HCEC 1CT (cell line): ENCODE data around the gene PITPNM1.
A peak's percentile ranks its signal among the peaks of the same experiment; 100 is the strongest.
"Not testable (repeated sequence)": the region's sequence is repeated elsewhere in the genome, so short reads cannot be mapped to it uniquely, and the experiment has no call there.

Experiments used
- DNase-seq: peaks from one replicate; pipeline ENCODE4 v3.0.0-alpha.2; 2017

The PITPNM1 gene

GRCh38 chr11:67485873-67486361 lies 19.2 kb downstream of the PITPNM1 start:
- DNase-seq = not testable (repeated sequence)

- DNase-seq = no peak
Observed at GRCh38 chr11:67484847-67485311, 20.3 kb downstream of the PITPNM1 start.

DNA sequence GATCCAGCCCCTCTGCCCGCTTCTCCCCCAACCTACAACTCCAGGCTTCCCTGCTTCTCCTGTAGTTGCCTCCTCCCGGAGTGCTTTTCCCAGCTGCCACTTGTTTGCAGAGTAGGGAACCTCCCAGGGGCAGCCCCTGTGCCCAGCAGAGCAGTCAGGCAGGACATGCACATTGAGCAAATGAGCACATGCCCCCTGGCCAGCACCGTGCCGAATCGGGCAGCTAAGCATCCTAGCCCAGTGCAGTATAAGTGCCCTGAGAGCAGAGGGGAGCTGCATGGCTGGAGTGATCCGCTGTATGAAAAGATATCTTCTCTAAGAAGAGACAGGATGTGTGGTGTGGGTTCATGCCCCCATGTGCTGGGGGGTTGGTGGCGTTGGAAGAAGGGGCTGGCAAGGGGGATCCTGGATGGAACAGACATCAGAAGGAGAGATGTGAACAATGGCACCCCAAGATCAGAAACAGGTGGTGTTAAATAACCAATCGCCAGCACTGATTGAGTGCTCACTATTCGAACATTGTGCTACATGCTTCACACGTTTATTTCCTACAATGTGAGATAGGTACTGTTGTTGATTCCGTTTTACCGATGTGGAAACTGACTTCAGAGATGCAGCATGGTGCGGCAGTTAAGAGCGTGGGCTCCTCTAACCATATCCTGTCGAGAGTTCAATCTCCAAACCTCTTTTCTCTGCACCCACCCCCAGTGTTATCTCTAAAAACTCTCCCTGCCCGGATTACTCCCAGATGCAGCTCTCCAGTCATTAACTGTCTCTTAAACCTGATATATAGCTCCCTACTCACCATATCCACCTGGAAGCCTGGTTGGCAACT lies 21.1 kb downstream of the PITPNM1 start:
- no peak for DNase-seq

DNA sequence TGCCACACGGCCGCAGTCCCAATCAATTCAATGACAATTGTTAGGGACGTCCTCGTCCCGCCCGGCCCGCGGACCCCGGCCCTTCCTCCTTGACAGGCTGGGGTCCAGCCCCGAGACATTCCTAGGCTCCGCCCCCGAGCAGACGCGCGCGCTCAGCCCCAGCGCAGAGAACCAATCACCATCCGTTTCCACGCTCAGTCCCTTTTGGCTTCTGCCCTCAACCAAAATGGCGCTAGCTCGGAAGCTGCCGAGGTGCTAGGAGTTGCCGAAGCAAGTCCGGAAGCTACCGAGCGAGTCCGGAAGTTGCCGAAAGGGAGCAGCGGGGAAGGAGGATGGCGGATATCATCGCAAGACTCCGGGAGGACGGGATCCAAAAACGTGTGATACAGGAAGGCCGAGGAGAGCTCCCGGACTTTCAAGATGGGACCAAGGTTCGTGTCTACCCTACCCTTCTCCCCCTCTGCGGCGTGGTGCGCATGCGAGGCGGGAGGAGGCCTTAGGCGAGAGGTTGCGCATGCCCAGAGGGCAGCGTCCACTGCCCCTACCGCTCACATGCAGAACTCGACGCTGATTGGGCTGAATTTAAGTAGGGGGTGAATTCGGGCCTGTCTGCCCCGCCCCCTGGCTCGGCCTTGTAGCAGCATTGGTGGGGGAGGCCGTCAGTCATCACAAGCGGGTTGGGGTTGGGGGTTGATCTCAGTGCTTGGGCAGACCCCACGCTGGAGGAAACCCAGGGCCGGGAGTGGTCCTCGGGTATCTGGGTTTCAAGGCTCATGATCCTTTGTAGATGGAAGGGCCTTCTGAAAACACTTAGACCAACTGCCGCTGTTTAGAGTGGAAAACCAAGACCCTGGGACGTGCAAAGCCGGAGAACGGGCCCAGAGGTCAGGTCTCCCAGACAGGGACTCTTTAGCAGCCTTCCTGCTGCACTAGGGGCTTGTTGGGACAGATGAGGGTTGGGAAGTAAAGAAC lies 22.1 kb downstream of the PITPNM1 start, which contains the start of gene AIP:
TSS of gene AIP (plus strand) at position 200 of the 972 bp plus-strand sequence. CDS start at position 333, 133 bp downstream.
- DNase-seq = peak; percentile 97

GRCh38 chr11:67482275-67482826 lies 22.8 kb downstream of the PITPNM1 start:
- DNase-seq = no peak

- DNase-seq = not testable (repeated sequence)
Observed at GRCh38 chr11:67477344-67478050, 27.7 kb downstream of the PITPNM1 start.

DNA sequence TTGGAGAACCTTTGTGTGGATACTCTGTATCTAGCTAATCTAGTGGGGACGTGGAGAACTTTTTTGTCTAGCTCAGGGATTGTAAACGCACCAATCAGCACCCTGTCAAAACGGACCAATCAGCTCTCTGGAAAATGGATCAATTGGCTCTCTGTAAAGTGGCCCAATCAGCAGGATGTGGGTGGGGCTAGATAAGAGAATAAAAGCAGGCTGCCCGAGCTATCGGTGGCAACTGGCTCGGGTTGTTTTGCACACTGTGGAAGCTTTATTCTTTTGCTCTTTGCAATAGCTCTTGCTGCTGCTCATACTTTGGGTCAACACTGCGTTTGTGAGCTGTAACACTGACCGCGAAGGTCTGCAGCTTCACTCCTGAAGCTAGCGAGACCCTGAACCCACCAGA lies 28.5 kb downstream of the PITPNM1 start:
- not testable (repeated sequence) for DNase-seq

GRCh38 chr11:67472882-67473281 lies 32.3 kb downstream of the PITPNM1 start:
- DNase-seq = no peak

- no peak for DNase-seq
Observed at GRCh38 chr11:67470337-67471002, 34.7 kb downstream of the PITPNM1 start.

DNA sequence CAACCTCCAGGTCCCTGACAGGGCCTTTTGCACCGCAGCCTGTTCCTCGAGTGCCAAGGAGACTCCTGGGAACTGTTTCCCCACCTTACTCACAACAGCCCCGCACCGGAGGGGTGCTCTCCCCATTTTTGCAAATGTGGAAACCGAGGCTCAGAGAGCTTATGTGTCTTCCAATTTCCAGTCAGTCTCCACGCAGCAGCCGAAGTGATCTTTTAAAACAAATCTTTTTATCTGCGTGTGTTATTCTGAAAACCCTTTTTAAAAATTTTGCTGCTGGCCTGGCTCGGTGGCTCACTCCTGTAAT lies 35.7 kb downstream of the PITPNM1 start:
- DNase-seq = no peak

- peak; percentile 91 for DNase-seq
Observed at GRCh38 chr11:67468759-67469507, 36.2 kb downstream of the PITPNM1 start, which contains the start of gene TMEM134. Gene TMEM134, minus strand, starts transcription at chr11:67469251. Its CDS starts 59 bp downstream, at chr11:67469192.

DNA sequence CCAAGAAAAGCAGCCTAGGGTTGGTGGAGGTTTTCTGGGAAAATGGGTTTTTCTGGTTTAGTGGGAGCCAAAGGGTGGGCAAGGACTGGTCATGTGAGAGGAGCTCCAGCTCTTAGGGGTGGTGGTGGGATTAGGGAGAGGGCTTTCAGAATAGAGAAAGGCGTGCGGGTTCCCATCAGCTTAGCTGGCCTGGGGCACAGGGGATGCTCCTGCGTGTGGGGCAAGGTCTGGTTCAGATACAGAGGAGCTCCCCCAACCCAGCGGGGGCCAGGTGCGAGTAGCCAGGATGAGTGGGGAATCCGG lies 36.8 kb downstream of the PITPNM1 start:
- no peak for DNase-seq

- no peak for DNase-seq
Observed at GRCh38 chr11:67468056-67468455, 37.1 kb downstream of the PITPNM1 start.

DNA sequence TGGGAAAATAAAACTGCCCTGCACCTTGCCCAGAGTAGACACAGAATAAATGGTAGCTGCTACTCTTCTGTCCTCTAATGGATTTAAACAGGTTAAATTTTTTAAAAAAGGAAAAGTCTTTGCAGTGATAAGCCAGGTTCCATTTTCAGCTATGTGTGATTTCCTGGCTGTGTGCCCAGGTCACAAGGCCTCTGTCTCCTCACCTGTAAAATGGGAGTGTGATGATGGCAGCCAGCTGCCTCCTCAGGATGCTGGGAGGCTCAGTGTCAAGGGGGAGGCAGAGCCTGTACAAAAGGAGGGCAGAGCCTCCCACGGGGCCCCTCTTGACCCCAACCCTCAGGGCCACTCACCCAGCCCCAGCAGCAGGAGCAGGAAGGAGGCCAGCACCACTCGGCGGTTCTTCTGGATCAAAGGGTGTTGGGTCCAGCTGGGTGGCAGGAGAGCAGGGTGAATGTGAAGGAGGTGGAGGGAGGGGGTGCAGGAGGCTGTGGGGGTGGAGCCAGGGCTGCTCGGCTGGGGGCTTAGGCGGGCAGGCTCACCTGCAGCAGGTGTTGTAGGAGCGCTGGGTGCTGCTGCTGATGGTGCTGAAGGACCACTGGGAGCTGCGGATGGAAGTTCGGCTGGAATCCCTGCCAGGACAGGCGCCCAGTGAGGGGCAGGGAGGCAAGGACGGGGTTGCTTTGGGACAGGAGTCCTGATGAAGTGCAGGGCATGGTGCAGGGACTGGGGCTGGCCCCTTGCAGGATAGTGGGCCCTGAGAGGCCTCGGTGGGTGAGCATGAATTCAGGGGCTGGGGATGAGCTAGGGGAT lies 38.0 kb downstream of the PITPNM1 start:
- no peak for DNase-seq

- no peak for DNase-seq
Observed at GRCh38 chr11:67466367-67466766, 38.8 kb downstream of the PITPNM1 start.

DNA sequence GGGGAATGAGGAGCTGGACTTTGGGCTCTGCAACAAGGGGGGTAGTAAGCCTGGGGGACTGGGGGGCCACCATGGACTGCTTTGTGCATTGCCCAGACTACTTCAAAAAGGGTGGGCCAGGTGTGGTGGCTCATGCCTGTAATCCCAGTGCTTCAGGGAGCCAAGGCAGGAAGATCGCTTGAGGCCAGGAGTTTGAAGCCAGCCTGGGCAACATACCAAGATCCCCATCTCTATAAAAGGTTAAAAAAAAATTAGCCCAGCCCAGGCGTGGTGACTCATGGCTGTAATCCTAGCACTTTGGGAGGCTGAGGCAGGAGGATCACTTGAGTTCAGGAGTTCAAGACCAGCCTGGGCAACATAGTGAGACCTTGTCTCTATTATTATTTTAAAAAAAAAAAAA lies 39.6 kb downstream of the PITPNM1 start:
- not testable (repeated sequence) for DNase-seq

- no peak for DNase-seq
Observed at GRCh38 chr11:67465189-67465510, 40.0 kb downstream of the PITPNM1 start.

DNA sequence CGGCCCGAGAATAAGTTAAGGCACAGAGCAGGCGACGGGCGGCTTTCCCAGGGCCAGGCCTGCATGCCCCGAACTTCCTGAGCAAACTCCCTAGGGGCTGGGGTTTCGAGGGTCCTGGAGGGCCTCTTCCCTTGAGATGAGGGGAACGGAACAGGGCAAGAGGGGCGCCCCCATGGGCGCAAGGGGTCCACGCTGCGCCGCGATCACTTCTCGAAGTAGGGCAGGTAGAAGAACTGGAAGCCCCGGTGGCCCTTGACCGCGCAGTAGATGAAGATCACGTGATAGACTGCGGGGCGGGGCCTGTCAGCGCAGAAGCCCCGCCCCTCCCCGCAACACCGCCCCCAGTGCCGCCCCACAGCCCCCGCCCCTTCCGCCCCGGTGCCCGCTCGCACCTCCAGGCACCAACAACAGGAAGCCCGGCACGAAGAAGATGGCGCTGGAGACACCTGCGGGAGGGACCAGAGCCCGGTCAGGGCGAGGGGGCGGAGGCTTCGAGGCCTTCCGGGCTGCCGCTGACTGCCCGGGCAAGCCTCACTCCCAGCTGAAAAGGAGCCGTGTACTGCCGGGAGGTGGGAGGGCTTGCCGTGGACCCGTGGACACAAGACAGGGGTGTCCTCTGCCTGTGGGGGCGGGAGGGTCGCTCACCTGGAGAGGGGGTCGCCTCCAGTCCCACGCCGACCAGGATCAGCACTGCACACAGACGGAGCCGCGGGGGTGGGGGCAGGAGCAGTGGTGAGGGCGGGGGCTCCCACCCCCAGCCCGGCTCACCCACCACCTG lies 40.6 kb downstream of the PITPNM1 start:
- DNase-seq = peak; percentile 72

DNA sequence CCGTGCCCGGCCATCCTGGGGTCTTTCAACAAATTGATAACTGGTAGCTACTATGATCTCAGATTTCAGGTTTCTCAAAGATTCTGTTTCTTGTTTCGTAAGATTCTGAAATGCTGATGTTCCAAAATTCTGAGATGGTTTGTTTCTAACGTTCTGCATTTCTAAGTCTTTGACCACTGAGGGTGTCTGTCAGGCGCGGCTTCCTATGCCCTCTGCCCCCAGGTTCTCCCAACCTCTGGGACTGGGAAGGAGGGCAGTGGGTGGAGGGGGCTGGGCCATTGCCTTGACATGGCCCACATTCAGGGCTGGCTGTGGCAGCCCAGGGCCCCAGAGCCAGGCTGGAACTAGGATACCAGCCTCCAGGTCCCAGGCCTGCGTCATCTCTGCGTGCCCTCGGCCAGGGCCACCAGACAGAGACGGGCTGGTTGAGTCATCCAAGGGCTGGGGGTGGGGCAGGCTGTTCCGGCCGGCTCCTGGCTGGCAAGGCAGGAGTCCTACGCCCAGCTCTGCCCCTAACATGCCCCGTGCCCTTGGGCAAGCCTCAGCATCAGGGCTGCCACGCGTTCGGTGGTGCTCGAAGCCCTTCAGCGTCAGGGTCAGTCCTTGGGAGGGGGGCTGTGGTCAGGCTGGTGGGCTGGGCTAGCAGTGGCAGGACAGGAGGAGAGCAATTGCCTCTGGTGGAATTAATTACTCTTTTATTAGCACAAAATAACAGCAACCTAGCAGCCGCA lies 41.3 kb downstream of the PITPNM1 start:
- DNase-seq = no peak
